Measurements from ENCODE around the gene CD40. TPM values are rescaled to one million over a fixed set of nuclear protein-coding genes. Genes with fewer than 3 reads are reported as not detected.
A peak's percentile ranks its signal among the peaks of the same experiment; 100 is the strongest.

CD40 gene
- total RNA-seq, 1 experiment from 2014 or later: 7.8 TPM

DNA sequence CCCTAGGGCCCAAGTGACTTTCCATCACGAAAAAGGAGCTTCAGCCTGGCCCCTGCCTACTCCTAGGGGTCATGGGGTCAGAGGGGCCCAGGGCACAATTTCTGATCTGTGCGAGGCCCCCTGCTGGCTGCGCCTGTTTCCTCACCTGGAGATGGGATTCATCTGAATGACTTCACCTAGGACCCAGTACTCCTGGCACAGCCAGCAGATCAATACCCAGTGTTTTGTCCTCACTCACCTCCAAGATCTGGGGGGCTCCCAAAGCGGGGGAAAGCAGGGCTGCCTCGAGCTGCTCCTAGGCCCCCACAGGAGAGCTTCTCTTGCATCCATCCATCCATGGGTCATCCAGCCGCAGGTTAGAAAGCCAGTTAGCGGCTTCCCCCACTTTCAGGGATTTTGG is 33.8 kb downstream of the CD40 start:
- H3K56ac ChIP-seq (ENCODE audit: insufficient read length, low read depth, low read length): no peak overlapping the region
- Mint-ChIP-seq H3K36me3 (ENCODE audit: insufficient read depth in 1 of 3, low read depth in 3 of 3) (no peaks in the 10 kb centered on the region), H3K9me3 (no peaks in the 10 kb centered on the region), H3K27me3 (ENCODE audit: low read depth) (peaks cover 1% of the 10 kb centered on the region; the same call in 1 of the 2 replicates), H3K27ac (no peak overlapping the region), H3K4me1 (peaks cover 5 to 22% of the 10 kb centered on the region in 2 experiments; a peak in 3 of 4 replicates), H3K4me3 (no peak overlapping the region)
- no peak overlapping the region for H4K5ac ChIP-seq (ENCODE audit: insufficient read length, low read depth, low read length)
- no peaks in the 10 kb centered on the region for H3K23me2 ChIP-seq (ENCODE audit: insufficient read length, low read depth, low read length, poor library complexity, severe bottlenecking)
- no peaks in the 10 kb centered on the region for H3K79me1 ChIP-seq (ENCODE audit: insufficient read depth, low read depth, low read length, poor library complexity, severe bottlenecking)
- no peak overlapping the region for H2BK120ac ChIP-seq (ENCODE audit: low read depth, low read length, poor library complexity, severe bottlenecking)
- H2AFZ ChIP-seq (ENCODE audit: low read length): no peak overlapping the region
- H2BK5ac ChIP-seq (ENCODE audit: insufficient read length, low read length): no peak overlapping the region
- no peak overlapping the region for H3K9ac ChIP-seq (ENCODE audit: extremely low read depth, insufficient read length, low read length)
- H3K18ac ChIP-seq (ENCODE audit: insufficient read length, low read depth, low read length): no peak overlapping the region
- WGBS (ENCODE audit: extremely low coverage, insufficient read length, low lambda C conversion rate): no CpG with 5 or more reads among the region's 7 CpGs
- H3K27ac ChIP-seq (ENCODE audit: insufficient read length, low read depth, low read length): no peak overlapping the region
- H2BK20ac ChIP-seq (ENCODE audit: low read depth, low read length, poor library complexity, severe bottlenecking): no peak overlapping the region
- TF ChIP-seq, protein P1, sequence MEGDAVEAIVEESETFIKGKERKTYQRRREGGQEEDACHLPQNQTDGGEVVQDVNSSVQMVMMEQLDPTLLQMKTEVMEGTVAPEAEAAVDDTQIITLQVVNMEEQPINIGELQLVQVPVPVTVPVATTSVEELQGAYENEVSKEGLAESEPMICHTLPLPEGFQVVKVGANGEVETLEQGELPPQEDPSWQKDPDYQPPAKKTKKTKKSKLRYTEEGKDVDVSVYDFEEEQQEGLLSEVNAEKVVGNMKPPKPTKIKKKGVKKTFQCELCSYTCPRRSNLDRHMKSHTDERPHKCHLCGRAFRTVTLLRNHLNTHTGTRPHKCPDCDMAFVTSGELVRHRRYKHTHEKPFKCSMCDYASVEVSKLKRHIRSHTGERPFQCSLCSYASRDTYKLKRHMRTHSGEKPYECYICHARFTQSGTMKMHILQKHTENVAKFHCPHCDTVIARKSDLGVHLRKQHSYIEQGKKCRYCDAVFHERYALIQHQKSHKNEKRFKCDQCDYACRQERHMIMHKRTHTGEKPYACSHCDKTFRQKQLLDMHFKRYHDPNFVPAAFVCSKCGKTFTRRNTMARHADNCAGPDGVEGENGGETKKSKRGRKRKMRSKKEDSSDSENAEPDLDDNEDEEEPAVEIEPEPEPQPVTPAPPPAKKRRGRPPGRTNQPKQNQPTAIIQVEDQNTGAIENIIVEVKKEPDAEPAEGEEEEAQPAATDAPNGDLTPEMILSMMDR (conservative IDR thresholded peaks at IDR 0.05): peak; percentile 71
- no peak overlapping the region for H4K91ac ChIP-seq (ENCODE audit: insufficient read length, low read depth, low read length)
- H2BK12ac ChIP-seq (ENCODE audit: insufficient read length, low read depth, low read length): no peak overlapping the region
- no peaks in the 10 kb centered on the region for H3K9me3 ChIP-seq (ENCODE audit: control insufficient read depth, low read depth, low read length)
- no peak overlapping the region for H3K4me2 ChIP-seq (ENCODE audit: insufficient read depth, insufficient read length, low read length)
- no peak overlapping the region for H4K8ac ChIP-seq (replicated peaks; ENCODE audit: insufficient read length, low read depth, low read length)
- H3K27me3 ChIP-seq (ENCODE audit: insufficient read depth, low read length): no peaks in the 10 kb centered on the region
- no peak overlapping the region for H2AK5ac ChIP-seq (ENCODE audit: insufficient read length, low read length)
- no peak overlapping the region for H3K14ac ChIP-seq (ENCODE audit: insufficient read depth, low read length)
- peak; percentile 65 for DNase-seq
- no peaks in the 10 kb centered on the region for H3K79me2 ChIP-seq (ENCODE audit: insufficient read depth, low read length)
- H3K4me1 ChIP-seq (ENCODE audit: insufficient read depth, low read length): no peaks in the 10 kb centered on the region
- H3K23ac ChIP-seq (ENCODE audit: insufficient read length, low read depth, low read length): no peak overlapping the region
- peaks cover 2% of the 10 kb centered on the region for H4K20me1 ChIP-seq (ENCODE audit: control insufficient read depth, insufficient read depth, insufficient read length)
- no peak overlapping the region for H3T11ph ChIP-seq (ENCODE audit: low read length)
- H2BK15ac ChIP-seq (ENCODE audit: low read depth, low read length): no peak overlapping the region
- H3K4ac ChIP-seq (ENCODE audit: low read depth, low read length): no peak overlapping the region
